Stimulated activated naive CD8-positive, alpha-beta T cell treated with anti-CD3 and anti-CD28 coated beads, Interleukin-15, Interleukin-2, amounts not matched to agents 100 ng/mL and 50 ng/mL, for 24 hours (primary cell): ENCODE measurements around the gene PCNX1.

ENCODE experiments used
- H3K27ac Mint-ChIP-seq: one replicate; pipeline ENCODE4 v1.8.0; 2021; ENCODE audit warnings: mild to moderate bottlenecking, mixed read lengths
- H3K27me3 Mint-ChIP-seq: one replicate; pipeline ENCODE4 v1.8.0; 2021; ENCODE audit warnings: mixed read lengths
- H3K36me3 Mint-ChIP-seq: one replicate; pipeline ENCODE4 v1.8.0; 2021; ENCODE audit warnings: low read depth, mixed read lengths
- H3K4me1 Mint-ChIP-seq: one replicate; pipeline ENCODE4 v1.8.0; 2021; ENCODE audit warnings: low read depth, mixed read lengths
- H3K4me3 Mint-ChIP-seq: one replicate; pipeline ENCODE4 v1.8.0; 2021; ENCODE audit warnings: mild to moderate bottlenecking, mixed read lengths
- H3K9me3 Mint-ChIP-seq: one replicate; pipeline ENCODE4 v1.8.0; 2021; ENCODE audit warnings: mixed read lengths

Gene PCNX1

DNA sequence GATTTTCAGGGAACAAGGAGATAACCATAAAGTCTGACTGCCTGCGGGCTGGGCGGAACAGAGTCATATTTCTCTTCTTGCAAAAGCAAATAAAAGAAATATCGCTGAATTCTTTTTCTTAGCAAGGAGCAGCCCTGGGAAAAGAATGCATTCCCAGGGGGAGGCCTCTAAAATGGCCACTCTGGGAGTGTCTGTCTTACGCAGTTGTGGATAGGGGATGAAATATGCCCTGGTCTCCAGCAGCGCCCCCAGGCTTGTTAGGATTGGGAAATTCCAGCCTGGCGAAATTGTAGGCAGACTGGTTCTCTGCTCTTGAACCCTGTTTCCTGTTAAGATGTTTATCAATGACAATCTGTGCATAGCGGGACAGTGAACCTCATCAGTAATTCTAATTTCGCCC, 40.5 kb downstream of the PCNX1 start:
- peaks cover 35% of the 10 kb centered on the region for H3K4me1 Mint-ChIP-seq
- peaks cover 71% of the 10 kb centered on the region for H3K36me3 Mint-ChIP-seq
- H3K4me3 Mint-ChIP-seq = no peak overlapping the region
- no peaks in the 10 kb centered on the region for H3K27me3 Mint-ChIP-seq
- peaks cover 37% of the 10 kb centered on the region for H3K9me3 Mint-ChIP-seq
- H3K27ac Mint-ChIP-seq = no peak overlapping the region

DNA sequence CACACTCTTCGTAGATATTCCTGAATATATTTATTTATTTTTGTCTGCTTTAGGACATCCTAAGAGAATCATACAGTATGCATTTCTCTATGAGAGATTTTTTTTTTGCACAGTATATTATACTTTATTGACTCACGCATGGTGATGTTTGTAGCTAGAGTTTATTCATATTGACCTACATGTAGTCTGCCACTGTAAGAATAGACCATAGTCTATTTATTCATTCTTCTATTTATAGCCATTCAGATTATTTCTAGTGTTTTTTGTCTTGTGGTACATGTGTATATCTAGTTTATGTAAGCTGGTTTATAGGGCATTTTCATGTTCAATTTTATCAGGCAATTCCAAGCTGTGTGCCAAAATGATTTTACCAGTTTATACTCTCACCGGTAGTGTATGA, 45.2 kb downstream of the PCNX1 start:
- H3K27me3 Mint-ChIP-seq = no peaks in the 10 kb centered on the region
- peaks cover 31% of the 10 kb centered on the region for H3K4me1 Mint-ChIP-seq
- H3K9me3 Mint-ChIP-seq = peaks cover 6% of the 10 kb centered on the region
- no peak overlapping the region for H3K4me3 Mint-ChIP-seq
- H3K27ac Mint-ChIP-seq = no peak overlapping the region
- H3K36me3 Mint-ChIP-seq = peaks cover 35% of the 10 kb centered on the region

DNA sequence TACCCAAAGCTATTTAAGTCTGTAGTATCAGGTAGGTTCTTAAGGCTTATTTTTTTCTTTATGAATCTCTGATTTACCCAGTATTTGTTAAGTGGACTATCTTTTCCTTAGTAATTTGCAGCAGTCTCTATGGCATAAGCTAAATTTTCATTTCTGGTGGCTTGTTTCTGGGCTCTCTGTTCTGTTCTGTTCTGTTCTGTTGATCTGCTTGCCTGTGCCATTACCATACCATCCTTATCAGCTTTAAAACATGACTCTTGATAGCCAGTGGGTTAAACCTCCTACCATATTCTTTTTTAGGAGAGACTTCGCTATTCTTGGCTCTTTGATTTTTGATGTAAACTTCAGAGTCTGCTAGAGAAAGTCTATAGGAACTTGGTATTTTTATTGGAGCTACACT, 46.8 kb downstream of the PCNX1 start:
- H3K27ac Mint-ChIP-seq = no peak overlapping the region
- no peak overlapping the region for H3K4me3 Mint-ChIP-seq
- H3K36me3 Mint-ChIP-seq = peaks cover 28% of the 10 kb centered on the region
- H3K9me3 Mint-ChIP-seq = no peaks in the 10 kb centered on the region
- no peaks in the 10 kb centered on the region for H3K27me3 Mint-ChIP-seq
- peaks cover 31% of the 10 kb centered on the region for H3K4me1 Mint-ChIP-seq

DNA sequence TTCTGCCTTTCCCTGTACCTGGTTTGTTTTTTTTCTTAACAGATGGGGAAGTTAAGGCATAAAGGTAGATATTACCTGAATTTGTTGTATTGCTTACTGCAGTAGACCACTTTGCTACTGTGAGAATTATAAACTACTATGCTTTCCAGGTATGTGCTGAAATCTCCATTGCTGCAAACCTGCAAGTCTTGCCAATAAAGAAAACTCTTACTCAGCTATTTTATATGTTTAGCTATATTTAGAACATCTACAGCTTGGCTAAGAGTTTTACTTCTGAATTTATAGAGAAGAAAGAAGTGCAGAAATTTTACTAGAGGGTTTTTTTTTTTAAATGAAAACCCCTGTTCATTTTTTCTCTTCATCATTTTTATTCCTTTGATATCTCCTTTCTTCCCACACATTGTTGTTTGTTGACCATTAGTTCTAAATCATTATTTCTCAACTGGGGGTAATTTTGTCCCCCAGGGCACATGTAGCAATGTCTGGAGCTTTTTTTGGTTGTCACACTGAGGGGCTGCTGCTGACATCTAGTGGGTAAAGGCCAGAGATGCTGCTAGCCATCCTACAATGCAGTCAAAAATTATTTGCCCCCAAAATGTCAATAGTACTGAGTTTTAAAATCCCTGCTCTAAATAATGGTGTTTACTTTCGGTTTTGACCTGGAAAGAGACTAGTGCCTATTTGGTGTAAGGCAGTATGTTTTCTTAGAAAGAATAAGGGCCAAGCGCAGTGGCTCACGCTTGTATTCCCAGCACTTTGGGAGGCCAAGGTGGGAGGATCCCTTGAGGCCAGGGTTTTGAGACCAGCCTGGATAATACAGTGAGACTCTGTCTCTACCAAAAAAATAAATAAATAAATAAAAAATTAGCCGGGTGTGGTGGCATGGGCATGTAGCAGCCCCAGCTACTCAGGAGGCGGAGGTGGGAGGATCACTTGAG, 48.6 kb downstream of the PCNX1 start:
- Mint-ChIP-seq H3K27me3 (no peaks in the 10 kb centered on the region), H3K36me3 (peaks cover 21% of the 10 kb centered on the region), H3K27ac (no peak overlapping the region), H3K4me1 (peaks cover 31% of the 10 kb centered on the region), H3K4me3 (no peak overlapping the region), H3K9me3 (no peaks in the 10 kb centered on the region)

DNA sequence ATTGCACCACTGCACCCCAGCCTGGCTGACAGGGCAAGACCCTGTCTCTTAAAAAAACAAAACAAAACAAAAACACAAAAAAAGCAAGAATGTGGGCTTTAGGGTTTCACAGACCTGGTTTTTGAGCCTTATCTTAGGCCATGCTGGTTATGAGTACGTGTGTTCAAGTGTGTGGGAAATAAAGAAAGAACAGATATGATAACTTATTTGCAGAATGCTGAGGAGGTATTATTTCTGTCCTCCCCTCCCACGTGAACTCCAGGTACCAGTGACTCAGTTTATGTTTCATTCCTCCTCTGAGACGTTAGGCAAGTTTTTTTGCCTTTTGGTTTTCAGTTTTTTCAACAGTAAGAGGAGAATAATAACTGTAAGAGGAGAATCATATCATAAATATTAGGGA, 49.3 kb downstream of the PCNX1 start:
- no peaks in the 10 kb centered on the region for H3K27me3 Mint-ChIP-seq
- peaks cover 20% of the 10 kb centered on the region for H3K36me3 Mint-ChIP-seq
- no peaks in the 10 kb centered on the region for H3K9me3 Mint-ChIP-seq
- H3K27ac Mint-ChIP-seq = no peak overlapping the region
- H3K4me1 Mint-ChIP-seq = peaks cover 32% of the 10 kb centered on the region
- H3K4me3 Mint-ChIP-seq = no peak overlapping the region

DNA sequence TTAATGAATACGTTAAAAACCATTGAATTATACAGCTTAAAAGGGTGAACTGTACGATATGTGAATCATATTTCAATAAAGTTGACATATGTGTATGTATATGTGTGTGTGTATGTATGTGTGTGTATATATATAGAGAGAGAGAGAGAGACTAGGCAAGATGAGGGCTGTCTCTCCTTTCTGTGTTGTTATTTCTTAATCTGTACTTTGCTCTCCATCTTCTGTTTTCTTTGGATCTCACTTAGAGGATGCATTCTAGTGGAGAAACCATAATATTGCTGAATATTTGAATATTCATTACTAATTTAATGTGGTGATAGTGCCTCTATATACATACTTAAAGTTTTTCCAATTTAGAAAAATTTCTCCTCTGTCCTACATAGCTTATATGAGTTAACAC, 50.5 kb downstream of the PCNX1 start:
- no peak overlapping the region for H3K4me3 Mint-ChIP-seq
- peaks cover 41% of the 10 kb centered on the region for H3K4me1 Mint-ChIP-seq
- H3K27ac Mint-ChIP-seq = no peak overlapping the region
- H3K27me3 Mint-ChIP-seq = no peaks in the 10 kb centered on the region
- no peaks in the 10 kb centered on the region for H3K9me3 Mint-ChIP-seq
- peaks cover 28% of the 10 kb centered on the region for H3K36me3 Mint-ChIP-seq

DNA sequence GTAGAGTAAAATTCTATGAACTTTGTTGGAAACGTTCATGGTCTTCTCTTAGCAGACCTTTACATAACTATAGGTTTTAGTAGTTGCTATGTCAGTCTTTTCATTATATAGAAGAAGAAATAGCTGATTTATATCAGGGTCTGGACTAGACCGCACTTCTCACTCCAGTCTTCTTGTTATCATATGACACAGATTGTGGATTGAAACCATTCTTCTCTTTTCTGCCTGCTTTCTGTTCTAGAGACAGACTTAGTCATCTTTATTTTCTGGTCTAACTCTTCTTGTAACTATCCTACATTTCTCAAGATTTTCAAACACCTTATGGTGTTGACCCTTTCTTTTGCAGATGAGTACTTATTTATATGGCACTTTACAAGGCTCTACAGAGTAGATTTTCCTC, 55.7 kb downstream of the PCNX1 start:
- Mint-ChIP-seq H3K4me3 (no peak overlapping the region), H3K4me1 (peaks cover 32% of the 10 kb centered on the region), H3K27me3 (no peaks in the 10 kb centered on the region), H3K27ac (no peak overlapping the region), H3K9me3 (no peaks in the 10 kb centered on the region), H3K36me3 (peaks cover 45% of the 10 kb centered on the region)

DNA sequence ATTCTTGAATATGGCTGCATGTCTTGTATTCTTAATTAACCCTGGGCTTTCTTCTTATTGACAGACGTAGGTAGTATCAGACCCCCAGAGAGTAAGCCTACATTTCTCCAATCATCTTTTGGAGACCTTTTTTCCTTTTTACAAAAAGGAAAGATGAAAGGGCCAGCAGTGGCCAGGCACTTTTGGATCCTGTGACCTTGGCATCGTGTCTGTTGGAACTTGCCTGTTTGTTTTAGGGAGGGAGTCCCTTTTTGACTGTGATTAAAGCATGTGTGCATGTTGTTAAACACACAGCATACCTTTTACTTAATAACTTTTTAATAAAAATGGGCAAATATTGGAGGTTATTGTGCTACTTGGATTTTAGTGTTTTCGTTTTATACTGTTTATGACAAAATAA, 57.2 kb downstream of the PCNX1 start:
- Mint-ChIP-seq H3K4me3 (no peak overlapping the region), H3K4me1 (peaks cover 46% of the 10 kb centered on the region), H3K9me3 (no peaks in the 10 kb centered on the region), H3K36me3 (peaks cover 56% of the 10 kb centered on the region), H3K27ac (no peak overlapping the region), H3K27me3 (no peaks in the 10 kb centered on the region)

DNA sequence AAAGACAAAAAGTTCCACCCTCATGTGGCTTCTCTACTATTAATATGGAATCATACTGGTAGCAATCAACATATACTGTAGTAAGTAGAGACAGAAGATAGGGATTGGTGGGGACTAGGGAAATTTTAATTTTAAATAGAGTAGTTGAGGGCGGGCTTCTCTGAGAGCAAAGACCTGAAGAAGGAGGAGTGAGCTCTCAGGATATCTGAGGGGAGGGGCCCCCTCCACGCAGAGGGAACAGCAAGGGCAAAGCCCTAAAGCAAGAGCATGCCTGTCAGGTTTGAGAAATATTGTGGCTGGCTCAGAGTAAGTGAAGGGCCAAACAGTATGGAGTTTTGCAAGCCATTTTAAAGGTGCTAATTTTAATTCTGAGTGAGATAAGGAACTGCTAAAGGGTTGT, 64.3 kb downstream of the PCNX1 start:
- Mint-ChIP-seq H3K4me1 (peaks cover 33% of the 10 kb centered on the region), H3K36me3 (peaks cover 25% of the 10 kb centered on the region), H3K9me3 (no peaks in the 10 kb centered on the region), H3K4me3 (no peak overlapping the region), H3K27me3 (no peaks in the 10 kb centered on the region), H3K27ac (no peak overlapping the region)

DNA sequence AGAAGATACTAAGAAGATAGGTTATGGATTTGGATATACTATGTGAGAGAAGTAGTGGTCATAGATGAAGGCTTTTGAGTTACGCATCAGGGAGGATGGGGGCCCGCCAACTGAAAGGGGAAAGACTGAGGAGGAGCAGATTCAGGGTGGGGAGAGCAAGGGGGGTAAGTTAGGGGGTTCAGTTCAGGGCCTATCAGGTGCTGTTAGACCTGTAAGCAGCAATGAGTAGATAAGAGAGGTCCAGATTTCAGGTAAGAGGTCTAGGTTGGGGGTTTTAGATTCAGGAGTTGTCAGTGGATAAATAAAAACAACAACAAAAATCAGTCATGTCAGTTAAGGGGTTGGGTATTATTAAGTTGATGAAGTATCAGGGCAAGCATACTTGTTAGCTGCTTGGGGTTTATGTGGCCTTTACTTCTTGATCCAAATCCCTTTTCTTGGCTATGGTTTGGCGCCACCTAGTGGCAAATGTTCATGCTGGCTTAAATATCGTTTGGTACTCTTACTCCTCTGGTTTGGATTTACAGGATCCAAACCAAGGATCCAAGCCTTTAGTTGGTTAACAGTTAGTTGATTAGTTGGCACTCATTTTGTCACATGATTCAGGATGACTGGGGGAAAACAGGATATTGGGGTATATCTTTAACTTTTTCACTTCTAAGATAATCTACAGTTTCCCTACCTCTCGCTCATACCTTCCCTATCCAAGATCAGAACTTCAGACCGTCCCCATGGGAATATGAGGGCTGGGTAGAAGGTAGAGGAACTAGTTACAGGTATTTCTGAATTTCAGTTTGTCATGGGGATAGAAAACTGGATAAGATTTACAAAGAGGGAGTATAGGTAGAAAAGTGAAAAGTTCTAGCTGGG, 65.1 kb downstream of the PCNX1 start:
- no peaks in the 10 kb centered on the region for H3K27me3 Mint-ChIP-seq
- peak overlapping the region; percentile 68 for H3K27ac Mint-ChIP-seq
- H3K36me3 Mint-ChIP-seq = peaks cover 33% of the 10 kb centered on the region
- no peak overlapping the region for H3K4me3 Mint-ChIP-seq
- H3K4me1 Mint-ChIP-seq = peaks cover 29% of the 10 kb centered on the region
- no peaks in the 10 kb centered on the region for H3K9me3 Mint-ChIP-seq

DNA sequence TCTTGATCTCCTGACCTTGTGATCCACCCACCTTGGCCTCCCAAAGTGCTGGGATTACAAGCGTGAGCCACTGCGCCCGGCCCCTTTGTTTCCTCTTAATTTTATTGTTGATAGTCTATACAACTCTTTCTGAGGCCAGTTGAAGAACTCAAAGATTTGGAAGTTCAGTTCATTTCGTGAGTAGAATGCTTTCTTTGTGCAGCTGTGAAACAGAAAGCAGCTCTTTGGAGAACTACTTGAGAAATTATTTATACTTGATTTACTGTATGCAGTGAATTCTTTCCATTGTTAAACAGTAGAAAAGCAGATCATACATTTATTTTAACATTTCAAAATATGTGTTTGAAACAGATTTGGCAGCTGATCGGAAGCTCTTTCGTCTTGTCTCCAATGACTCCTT, 69.3 kb downstream of the PCNX1 start:
- H3K4me3 Mint-ChIP-seq = no peak overlapping the region
- peaks cover 41% of the 10 kb centered on the region for H3K36me3 Mint-ChIP-seq
- no peak overlapping the region for H3K27ac Mint-ChIP-seq
- peaks cover 34% of the 10 kb centered on the region for H3K4me1 Mint-ChIP-seq
- H3K9me3 Mint-ChIP-seq = no peaks in the 10 kb centered on the region
- no peaks in the 10 kb centered on the region for H3K27me3 Mint-ChIP-seq

DNA sequence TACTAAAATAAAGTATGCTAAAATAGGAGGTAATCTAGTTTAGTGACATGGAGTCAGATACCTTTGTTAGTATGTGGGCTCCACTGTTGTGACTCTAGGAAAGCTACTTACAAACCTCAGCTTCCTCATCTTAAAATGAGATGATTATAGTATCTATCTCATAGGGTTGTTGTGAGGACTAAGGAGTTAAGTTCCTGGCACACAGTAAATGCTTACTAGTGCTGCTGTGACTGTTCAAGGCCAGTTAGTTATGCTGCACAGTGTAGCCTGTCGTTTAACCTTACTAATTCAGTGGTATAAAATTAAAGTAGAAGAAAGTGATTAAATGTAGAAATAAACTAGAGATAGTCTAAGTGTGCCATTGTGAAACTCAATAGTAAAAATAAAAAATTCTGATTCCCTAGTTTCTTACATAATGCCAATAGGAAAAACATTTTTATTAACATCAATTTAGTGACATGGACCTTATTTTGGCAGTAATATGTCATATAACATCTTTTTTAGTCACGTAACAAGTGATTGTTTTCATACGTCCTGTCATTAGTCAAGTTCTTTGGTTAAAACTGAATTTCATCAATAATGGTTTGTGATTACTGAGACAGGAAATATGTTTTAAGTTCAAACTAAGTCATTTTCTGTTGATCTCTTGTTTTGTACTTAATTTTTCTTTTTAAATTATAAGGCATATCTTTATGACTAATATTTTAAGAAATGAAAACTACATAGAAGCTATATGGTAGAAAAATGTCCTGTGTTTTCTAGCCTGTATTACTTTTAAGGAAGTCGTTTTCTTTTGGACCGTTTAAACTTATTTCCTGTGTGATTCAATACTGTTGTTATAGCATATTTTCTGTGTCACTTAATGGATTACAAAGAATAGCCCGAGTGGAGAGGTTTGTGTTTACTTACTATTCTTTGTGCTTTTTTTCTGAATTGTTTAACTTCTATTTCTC, 74.0 kb downstream of the PCNX1 start:
- peak overlapping the region; percentile 65 for H3K27ac Mint-ChIP-seq
- peaks cover 42% of the 10 kb centered on the region for H3K4me1 Mint-ChIP-seq
- no peaks in the 10 kb centered on the region for H3K9me3 Mint-ChIP-seq
- no peak overlapping the region for H3K4me3 Mint-ChIP-seq
- H3K36me3 Mint-ChIP-seq = peaks cover 27% of the 10 kb centered on the region
- no peaks in the 10 kb centered on the region for H3K27me3 Mint-ChIP-seq

DNA sequence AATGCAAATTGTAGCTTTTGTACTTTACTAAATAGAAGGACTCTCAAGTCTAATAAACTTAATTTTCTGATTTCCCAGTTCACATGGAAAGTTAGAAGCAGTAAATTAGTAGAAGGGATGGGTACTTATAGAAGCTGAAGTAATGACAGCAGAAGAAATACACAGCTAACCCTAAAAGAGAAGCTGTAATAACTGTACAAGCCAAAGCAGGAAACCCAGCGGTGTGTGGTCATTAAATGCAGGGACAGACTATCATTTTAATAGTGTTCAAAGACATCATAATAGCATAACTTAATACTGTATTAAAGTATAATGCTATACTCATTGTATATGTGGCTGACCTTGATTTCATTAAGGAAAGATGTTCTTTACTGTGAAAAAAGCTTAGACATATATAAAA, 74.9 kb downstream of the PCNX1 start:
- no peaks in the 10 kb centered on the region for H3K9me3 Mint-ChIP-seq
- no peaks in the 10 kb centered on the region for H3K27me3 Mint-ChIP-seq
- peak overlapping the region; percentile 28 for H3K27ac Mint-ChIP-seq
- peaks cover 49% of the 10 kb centered on the region for H3K4me1 Mint-ChIP-seq
- H3K4me3 Mint-ChIP-seq = no peak overlapping the region
- H3K36me3 Mint-ChIP-seq = peaks cover 19% of the 10 kb centered on the region

DNA sequence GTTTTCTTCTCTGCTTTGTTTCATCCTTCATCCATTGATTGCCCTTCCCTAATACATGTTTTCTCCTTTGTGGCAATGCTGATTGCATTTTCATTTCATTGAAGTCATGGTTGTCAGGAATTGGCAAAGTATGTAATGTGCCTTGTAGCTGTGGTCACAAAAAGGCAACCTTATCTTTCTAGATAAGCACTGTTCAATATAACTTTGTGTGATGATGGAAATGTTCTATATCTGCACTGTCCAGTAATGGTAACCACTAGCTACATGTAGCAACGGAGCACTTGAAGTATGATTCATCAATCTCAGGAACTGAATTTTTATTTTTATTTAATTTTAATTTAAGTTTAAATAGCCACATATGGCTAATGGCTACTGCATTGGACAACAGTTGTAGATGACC, 79.8 kb downstream of the PCNX1 start:
- Mint-ChIP-seq H3K9me3 (no peaks in the 10 kb centered on the region), H3K4me3 (no peak overlapping the region), H3K27me3 (no peaks in the 10 kb centered on the region), H3K27ac (no peak overlapping the region), H3K4me1 (peaks cover 46% of the 10 kb centered on the region), H3K36me3 (peaks cover 12% of the 10 kb centered on the region)
